ENCODE results near the gene MRTFA.

- TF ChIP-seq, protein P1, sequence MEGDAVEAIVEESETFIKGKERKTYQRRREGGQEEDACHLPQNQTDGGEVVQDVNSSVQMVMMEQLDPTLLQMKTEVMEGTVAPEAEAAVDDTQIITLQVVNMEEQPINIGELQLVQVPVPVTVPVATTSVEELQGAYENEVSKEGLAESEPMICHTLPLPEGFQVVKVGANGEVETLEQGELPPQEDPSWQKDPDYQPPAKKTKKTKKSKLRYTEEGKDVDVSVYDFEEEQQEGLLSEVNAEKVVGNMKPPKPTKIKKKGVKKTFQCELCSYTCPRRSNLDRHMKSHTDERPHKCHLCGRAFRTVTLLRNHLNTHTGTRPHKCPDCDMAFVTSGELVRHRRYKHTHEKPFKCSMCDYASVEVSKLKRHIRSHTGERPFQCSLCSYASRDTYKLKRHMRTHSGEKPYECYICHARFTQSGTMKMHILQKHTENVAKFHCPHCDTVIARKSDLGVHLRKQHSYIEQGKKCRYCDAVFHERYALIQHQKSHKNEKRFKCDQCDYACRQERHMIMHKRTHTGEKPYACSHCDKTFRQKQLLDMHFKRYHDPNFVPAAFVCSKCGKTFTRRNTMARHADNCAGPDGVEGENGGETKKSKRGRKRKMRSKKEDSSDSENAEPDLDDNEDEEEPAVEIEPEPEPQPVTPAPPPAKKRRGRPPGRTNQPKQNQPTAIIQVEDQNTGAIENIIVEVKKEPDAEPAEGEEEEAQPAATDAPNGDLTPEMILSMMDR (IDR thresholded peaks at IDR 0.05) = no peak
- TF ChIP-seq POLR2AphosphoS5 (IDR thresholded peaks at IDR 0.05) = no peak
- TF ChIP-seq POLR2A (IDR thresholded peaks at IDR 0.05) = no peak
Measured at GRCh38 chr22:40407021-40407761, 229.3 kb downstream of the MRTFA start.
